GM10266 (cell line): ENCODE data around the gene AQP10.
"Not testable (repeated sequence)": the region's sequence is repeated elsewhere in the genome, so short reads cannot be mapped to it uniquely, and the experiment has no call there.

Experiments
- DNase-seq: peaks from one replicate; pipeline ENCODE4 v3.0.0; 2012; ENCODE audit errors: extremely low spot score
- CTCF ChIP-seq: IDR thresholded peaks from 2 replicates; pipeline ENCODE4 v1.5.1; 2012; ENCODE audit warnings: mild to moderate bottlenecking, low read depth; ENCODE audit not compliant: control insufficient read depth, insufficient read depth; ENCODE audit errors: missing control alignments

Gene AQP10

GRCh38 chr1:154316704-154317103, 4.2 kb upstream of the AQP10 start:
- DNase-seq: no peak
- TF ChIP-seq CTCF: no peak

- TF ChIP-seq CTCF: no peak
- DNase-seq: no peak
Measured at GRCh38 chr1:154318386-154318785, 2.5 kb upstream of the AQP10 start.

- DNase-seq: not testable (repeated sequence)
Measured at GRCh38 chr1:154321609-154321934, 679 bp downstream of the AQP10 start.

GRCh38 chr1:154323493-154323892, 2.6 kb downstream of the AQP10 start:
- no peak for DNase-seq
- TF ChIP-seq CTCF: no peak

- DNase-seq: no peak
- TF ChIP-seq CTCF: no peak
Measured at GRCh38 chr1:154324241-154324640, 3.3 kb downstream of the AQP10 start.

GRCh38 chr1:154324669-154325582, 4.0 kb downstream of the AQP10 start, which contains the start of gene ATP8B2:
TSS of gene ATP8B2 (plus strand) at chr1:154325525. CDS start at chr1:154328142, 2,617 bp downstream.
- DNase-seq: peak; percentile 89
- peak; percentile 90 for TF ChIP-seq CTCF

GRCh38 chr1:154325583-154326545, 5.0 kb downstream of the AQP10 start:
- TF ChIP-seq CTCF: peak; percentile 19
- peak; percentile 68 for DNase-seq
